Measurements from ENCODE around the gene EXOSC9. TPM values are rescaled to one million over a fixed set of nuclear protein-coding genes. Genes with fewer than 3 reads are reported as not detected.

The EXOSC9 gene
- total RNA-seq, 1 experiment from 2014 or later: 79.0 TPM

DNA sequence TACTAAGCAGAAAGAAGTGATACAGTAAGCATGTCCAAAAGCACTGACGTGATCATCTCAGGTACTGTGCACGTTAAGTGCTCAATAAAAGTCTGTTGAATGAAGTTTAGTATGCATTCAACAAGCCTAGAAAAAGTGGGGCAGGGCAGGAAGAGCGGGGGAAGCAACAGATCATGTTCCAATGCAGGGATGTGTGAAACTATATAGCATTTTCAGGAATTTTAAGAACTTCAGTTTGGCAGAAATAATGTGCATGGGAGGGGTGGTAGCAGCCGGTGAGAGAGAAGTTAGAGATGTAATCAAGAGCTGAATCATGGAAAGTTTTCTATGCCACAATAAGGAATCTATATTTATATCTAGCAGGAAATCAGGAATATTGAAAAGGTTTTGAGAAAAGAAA, 41.7 kb downstream of the EXOSC9 start:
- ChIA-PET CTCF (no interaction called here), POLR2A (ENCODE audit: low non-redundant PET) (no interaction called here)
- H3K4me3 ChIP-seq (ENCODE audit: low read depth, low read length, poor library complexity, severe bottlenecking): no peak overlapping the region
- no peaks in the 10 kb centered on the region for H3K9me3 ChIP-seq (ENCODE audit: low read depth, low read length, poor library complexity, severe bottlenecking)
- no peak for DNase-seq (ENCODE audit: low spot score)
- H3K27ac ChIP-seq (ENCODE audit: low read depth, low read length, poor library complexity, severe bottlenecking): no peak overlapping the region
- no peak for TF ChIP-seq EZH2 (IDR thresholded peaks at IDR 0.05; ENCODE audit: borderline replicate concordance, low read depth, low read length, poor library complexity, severe bottlenecking)
- TF ChIP-seq, protein P1, sequence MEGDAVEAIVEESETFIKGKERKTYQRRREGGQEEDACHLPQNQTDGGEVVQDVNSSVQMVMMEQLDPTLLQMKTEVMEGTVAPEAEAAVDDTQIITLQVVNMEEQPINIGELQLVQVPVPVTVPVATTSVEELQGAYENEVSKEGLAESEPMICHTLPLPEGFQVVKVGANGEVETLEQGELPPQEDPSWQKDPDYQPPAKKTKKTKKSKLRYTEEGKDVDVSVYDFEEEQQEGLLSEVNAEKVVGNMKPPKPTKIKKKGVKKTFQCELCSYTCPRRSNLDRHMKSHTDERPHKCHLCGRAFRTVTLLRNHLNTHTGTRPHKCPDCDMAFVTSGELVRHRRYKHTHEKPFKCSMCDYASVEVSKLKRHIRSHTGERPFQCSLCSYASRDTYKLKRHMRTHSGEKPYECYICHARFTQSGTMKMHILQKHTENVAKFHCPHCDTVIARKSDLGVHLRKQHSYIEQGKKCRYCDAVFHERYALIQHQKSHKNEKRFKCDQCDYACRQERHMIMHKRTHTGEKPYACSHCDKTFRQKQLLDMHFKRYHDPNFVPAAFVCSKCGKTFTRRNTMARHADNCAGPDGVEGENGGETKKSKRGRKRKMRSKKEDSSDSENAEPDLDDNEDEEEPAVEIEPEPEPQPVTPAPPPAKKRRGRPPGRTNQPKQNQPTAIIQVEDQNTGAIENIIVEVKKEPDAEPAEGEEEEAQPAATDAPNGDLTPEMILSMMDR (conservative IDR thresholded peaks at IDR 0.05; ENCODE audit: low read depth, low read length): no peak
- no TSS peak for BruUV-seq (replicated peaks)
- H3K4me1 ChIP-seq (ENCODE audit: insufficient read depth, low read length, poor library complexity, severe bottlenecking): no peaks in the 10 kb centered on the region
- intact Hi-C loops (cut with micrococcal nuclease; ENCODE audit: unreplicated experiment): no loop called here
- no peaks in the 10 kb centered on the region for H3K27me3 ChIP-seq (replicated peaks; ENCODE audit: insufficient read depth, low read depth, low read length, poor library complexity)
- peaks cover under 1% of the 10 kb centered on the region for H3K36me3 ChIP-seq (ENCODE audit: insufficient read depth, low read length, poor library complexity, severe bottlenecking)

DNA sequence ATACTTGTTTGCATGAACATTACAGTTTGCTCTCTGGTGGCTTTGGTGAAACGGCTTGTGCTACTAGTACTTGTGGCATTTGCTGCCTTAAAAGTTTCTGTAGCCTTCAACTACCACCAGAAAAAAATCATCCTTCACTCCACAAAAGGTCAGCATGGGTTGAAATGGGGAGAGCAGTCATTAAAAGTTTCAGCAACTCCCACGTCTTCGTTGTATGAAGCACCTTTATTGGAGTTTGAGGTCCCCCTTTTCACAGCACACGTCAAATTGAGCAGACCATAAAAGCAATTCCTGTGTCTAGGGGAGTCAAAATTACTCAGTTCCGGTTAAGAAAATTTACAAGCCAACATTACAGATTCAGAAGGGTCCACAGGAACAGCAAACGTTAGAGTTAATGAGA, 45.5 kb downstream of the EXOSC9 start:
- no peaks in the 10 kb centered on the region for H3K27me3 ChIP-seq (replicated peaks; ENCODE audit: insufficient read depth, low read depth, low read length, poor library complexity)
- H3K27ac ChIP-seq (ENCODE audit: low read depth, low read length, poor library complexity, severe bottlenecking): no peak overlapping the region
- DNase-seq (ENCODE audit: low spot score): no peak
- CTCF ChIA-PET: no interaction called here
- no peak for TF ChIP-seq EZH2 (IDR thresholded peaks at IDR 0.05; ENCODE audit: borderline replicate concordance, low read depth, low read length, poor library complexity, severe bottlenecking)
- TF ChIP-seq, protein P1 (conservative IDR thresholded peaks at IDR 0.05; ENCODE audit: low read depth, low read length): no peak
- POLR2A ChIA-PET (ENCODE audit: low non-redundant PET): no interaction called here
- no TSS peak for BruUV-seq (replicated peaks)
- H3K9me3 ChIP-seq (ENCODE audit: low read depth, low read length, poor library complexity, severe bottlenecking): no peaks in the 10 kb centered on the region
- H3K4me3 ChIP-seq (ENCODE audit: low read depth, low read length, poor library complexity, severe bottlenecking): no peak overlapping the region
- H3K36me3 ChIP-seq (ENCODE audit: insufficient read depth, low read length, poor library complexity, severe bottlenecking): peaks cover 10% of the 10 kb centered on the region
- intact Hi-C loops (cut with micrococcal nuclease; ENCODE audit: unreplicated experiment): no loop called here
- H3K4me1 ChIP-seq (ENCODE audit: insufficient read depth, low read length, poor library complexity, severe bottlenecking): no peaks in the 10 kb centered on the region

DNA sequence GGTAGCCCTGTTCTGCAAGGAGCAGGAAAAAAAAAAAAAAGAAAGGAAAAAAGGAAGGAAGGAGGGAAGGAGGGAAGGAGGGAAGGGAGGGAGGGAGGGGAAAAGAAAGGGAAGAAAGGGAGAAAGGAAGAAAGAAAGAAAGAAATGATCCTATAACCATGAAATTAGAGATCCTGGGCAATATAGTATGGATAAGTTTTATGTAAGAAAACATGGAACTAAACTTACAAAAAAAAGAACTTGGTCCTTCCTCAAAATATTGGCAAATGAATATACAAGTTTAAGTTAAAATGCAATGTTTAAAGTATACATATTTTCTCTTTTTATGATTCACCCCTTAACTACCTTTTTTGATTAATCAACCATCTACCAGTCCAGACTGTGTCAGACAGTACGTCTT, 50.2 kb downstream of the EXOSC9 start:
- no peak for DNase-seq (ENCODE audit: low spot score)
- H3K4me3 ChIP-seq (ENCODE audit: low read depth, low read length, poor library complexity, severe bottlenecking): no peak overlapping the region
- CTCF ChIA-PET: no interaction called here
- H3K9me3 ChIP-seq (ENCODE audit: low read depth, low read length, poor library complexity, severe bottlenecking): no peaks in the 10 kb centered on the region
- BruUV-seq (replicated peaks): no TSS peak
- no peak overlapping the region for H3K27ac ChIP-seq (ENCODE audit: low read depth, low read length, poor library complexity, severe bottlenecking)
- no peaks in the 10 kb centered on the region for H3K4me1 ChIP-seq (ENCODE audit: insufficient read depth, low read length, poor library complexity, severe bottlenecking)
- intact Hi-C loops (cut with micrococcal nuclease; ENCODE audit: unreplicated experiment): no loop called here
- POLR2A ChIA-PET (ENCODE audit: low non-redundant PET): no interaction called here
- peaks cover 10% of the 10 kb centered on the region for H3K36me3 ChIP-seq (ENCODE audit: insufficient read depth, low read length, poor library complexity, severe bottlenecking)
- H3K27me3 ChIP-seq (replicated peaks; ENCODE audit: insufficient read depth, low read depth, low read length, poor library complexity): no peaks in the 10 kb centered on the region
- TF ChIP-seq, protein P1 (conservative IDR thresholded peaks at IDR 0.05; ENCODE audit: low read depth, low read length): no peak
- no peak for TF ChIP-seq EZH2 (IDR thresholded peaks at IDR 0.05; ENCODE audit: borderline replicate concordance, low read depth, low read length, poor library complexity, severe bottlenecking)
